ENCODE measurements around the gene ENTPD6. TPM values are rescaled to one million over a fixed set of nuclear protein-coding genes. Genes with fewer than 3 reads are reported as not detected.

ENTPD6 gene
- total RNA-seq, 1 donor, result 50.7 TPM

DNA sequence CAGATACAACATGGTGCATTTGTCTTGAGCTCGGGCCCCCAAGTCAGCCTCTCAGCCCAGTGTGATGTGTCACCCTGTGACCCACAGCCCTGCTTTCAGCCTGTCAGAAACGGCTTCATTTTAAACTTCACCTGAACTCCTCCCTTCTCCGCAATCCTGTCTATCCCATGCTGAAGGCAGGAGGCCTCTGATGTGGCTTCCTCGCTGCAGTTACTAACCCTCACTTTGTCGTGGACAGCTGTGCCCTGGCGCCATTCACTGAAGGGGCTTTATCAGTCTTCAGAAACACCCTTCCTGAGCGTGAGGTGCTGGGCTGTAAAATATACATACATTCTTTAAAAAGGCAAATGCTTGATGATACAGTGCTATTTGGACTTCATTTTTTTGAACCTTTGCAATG, 7.9 kb upstream of the ENTPD6 start:
- Histone ChIP-seq H3K4me2 (ENCODE audit: insufficient read depth, low read length) (no peak overlapping the region), H3K27ac (ENCODE audit: low read depth, low read length) (no peak overlapping the region), H3K27me3 (ENCODE audit: insufficient read depth, low read length) (peaks cover 45% of the 10 kb centered on the region), H3K9me3 (ENCODE audit: low read depth, low read length) (no peaks in the 10 kb centered on the region), H3K4me1 (ENCODE audit: insufficient read depth, low read length) (no peaks in the 10 kb centered on the region), H3K4me3 (ENCODE audit: insufficient read depth, low read length) (no peak overlapping the region), H2AFZ (ENCODE audit: low read length) (no peak overlapping the region), H3K79me2 (ENCODE audit: insufficient read depth, low read length) (no peaks in the 10 kb centered on the region), H3K36me3 (ENCODE audit: insufficient read depth, low read length) (no peaks in the 10 kb centered on the region), H4K20me1 (ENCODE audit: insufficient read depth, low read length) (no peaks in the 10 kb centered on the region)
- TF ChIP-seq, protein P1, sequence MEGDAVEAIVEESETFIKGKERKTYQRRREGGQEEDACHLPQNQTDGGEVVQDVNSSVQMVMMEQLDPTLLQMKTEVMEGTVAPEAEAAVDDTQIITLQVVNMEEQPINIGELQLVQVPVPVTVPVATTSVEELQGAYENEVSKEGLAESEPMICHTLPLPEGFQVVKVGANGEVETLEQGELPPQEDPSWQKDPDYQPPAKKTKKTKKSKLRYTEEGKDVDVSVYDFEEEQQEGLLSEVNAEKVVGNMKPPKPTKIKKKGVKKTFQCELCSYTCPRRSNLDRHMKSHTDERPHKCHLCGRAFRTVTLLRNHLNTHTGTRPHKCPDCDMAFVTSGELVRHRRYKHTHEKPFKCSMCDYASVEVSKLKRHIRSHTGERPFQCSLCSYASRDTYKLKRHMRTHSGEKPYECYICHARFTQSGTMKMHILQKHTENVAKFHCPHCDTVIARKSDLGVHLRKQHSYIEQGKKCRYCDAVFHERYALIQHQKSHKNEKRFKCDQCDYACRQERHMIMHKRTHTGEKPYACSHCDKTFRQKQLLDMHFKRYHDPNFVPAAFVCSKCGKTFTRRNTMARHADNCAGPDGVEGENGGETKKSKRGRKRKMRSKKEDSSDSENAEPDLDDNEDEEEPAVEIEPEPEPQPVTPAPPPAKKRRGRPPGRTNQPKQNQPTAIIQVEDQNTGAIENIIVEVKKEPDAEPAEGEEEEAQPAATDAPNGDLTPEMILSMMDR (IDR thresholded peaks at IDR 0.05; ENCODE audit: extremely low read depth, low read depth, low read length), result no peak
- no peak for DNase-seq (ENCODE audit: insufficient read length, low spot score, missing footprints)

DNA sequence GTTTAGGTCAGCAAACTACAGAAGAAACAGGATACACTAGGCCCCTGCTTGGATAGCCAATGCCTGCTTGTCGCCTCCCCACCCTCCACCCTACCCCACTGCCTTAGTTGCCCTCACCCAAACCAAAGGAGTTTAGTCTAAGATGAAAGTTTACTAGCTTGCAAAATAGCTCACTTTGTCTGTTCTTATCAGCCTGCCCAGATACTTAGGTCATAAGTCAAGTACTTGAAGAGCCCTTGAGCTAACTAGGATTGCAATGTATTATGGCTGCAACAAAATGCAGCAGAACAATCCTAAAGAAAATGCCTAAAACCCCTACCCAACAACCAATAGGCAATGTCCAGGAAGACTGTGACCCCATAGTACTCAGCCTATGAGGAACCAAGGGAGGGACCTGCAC, 7.3 kb upstream of the ENTPD6 start:
- no peak for DNase-seq (ENCODE audit: insufficient read length, low spot score, missing footprints)
- no peaks in the 10 kb centered on the region for H3K79me2 ChIP-seq (ENCODE audit: insufficient read depth, low read length)
- no peak overlapping the region for H2AFZ ChIP-seq (ENCODE audit: low read length)
- H4K20me1 ChIP-seq (ENCODE audit: insufficient read depth, low read length), result no peaks in the 10 kb centered on the region
- H3K27ac ChIP-seq (ENCODE audit: low read depth, low read length), result no peak overlapping the region
- TF ChIP-seq, protein P1 (IDR thresholded peaks at IDR 0.05; ENCODE audit: extremely low read depth, low read depth, low read length), result no peak
- H3K36me3 ChIP-seq (ENCODE audit: insufficient read depth, low read length), result no peaks in the 10 kb centered on the region
- H3K9me3 ChIP-seq (ENCODE audit: low read depth, low read length), result no peaks in the 10 kb centered on the region
- no peaks in the 10 kb centered on the region for H3K4me1 ChIP-seq (ENCODE audit: insufficient read depth, low read length)
- no peak overlapping the region for H3K4me3 ChIP-seq (ENCODE audit: insufficient read depth, low read length)
- H3K4me2 ChIP-seq (ENCODE audit: insufficient read depth, low read length), result no peak overlapping the region
- H3K27me3 ChIP-seq (ENCODE audit: insufficient read depth, low read length), result peaks cover 44% of the 10 kb centered on the region

DNA sequence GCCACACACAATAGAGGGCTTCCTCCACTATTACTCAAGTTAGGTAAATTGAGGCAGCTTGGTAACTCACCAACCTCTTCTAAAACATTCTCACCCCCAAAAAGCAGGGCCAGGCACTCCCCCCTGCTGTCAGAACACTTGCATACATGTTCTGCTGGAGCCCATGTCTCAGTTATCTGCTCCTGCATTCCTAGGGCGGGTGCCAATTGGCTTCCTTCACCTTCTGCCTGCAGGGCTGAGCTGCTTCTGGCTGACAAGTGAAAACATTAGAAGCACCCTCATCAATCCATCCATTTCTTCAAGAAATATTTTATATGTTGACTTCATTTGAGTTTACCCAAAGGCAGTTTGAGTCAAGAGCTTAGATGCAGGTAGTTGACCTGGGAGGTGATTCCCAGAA, 4.5 kb upstream of the ENTPD6 start:
- H3K27me3 ChIP-seq (ENCODE audit: insufficient read depth, low read length), result peaks cover 39% of the 10 kb centered on the region
- peaks cover 6% of the 10 kb centered on the region for H3K4me1 ChIP-seq (ENCODE audit: insufficient read depth, low read length)
- H3K36me3 ChIP-seq (ENCODE audit: insufficient read depth, low read length), result no peaks in the 10 kb centered on the region
- no peaks in the 10 kb centered on the region for H3K9me3 ChIP-seq (ENCODE audit: low read depth, low read length)
- H4K20me1 ChIP-seq (ENCODE audit: insufficient read depth, low read length), result no peaks in the 10 kb centered on the region
- no peak overlapping the region for H3K27ac ChIP-seq (ENCODE audit: low read depth, low read length)
- H3K79me2 ChIP-seq (ENCODE audit: insufficient read depth, low read length), result peaks cover 6% of the 10 kb centered on the region
- H2AFZ ChIP-seq (ENCODE audit: low read length), result no peak overlapping the region
- no peak for DNase-seq (ENCODE audit: insufficient read length, low spot score, missing footprints)
- H3K4me3 ChIP-seq (ENCODE audit: insufficient read depth, low read length), result no peak overlapping the region
- TF ChIP-seq, protein P1 (IDR thresholded peaks at IDR 0.05; ENCODE audit: extremely low read depth, low read depth, low read length), result no peak
- H3K4me2 ChIP-seq (ENCODE audit: insufficient read depth, low read length), result no peak overlapping the region

DNA sequence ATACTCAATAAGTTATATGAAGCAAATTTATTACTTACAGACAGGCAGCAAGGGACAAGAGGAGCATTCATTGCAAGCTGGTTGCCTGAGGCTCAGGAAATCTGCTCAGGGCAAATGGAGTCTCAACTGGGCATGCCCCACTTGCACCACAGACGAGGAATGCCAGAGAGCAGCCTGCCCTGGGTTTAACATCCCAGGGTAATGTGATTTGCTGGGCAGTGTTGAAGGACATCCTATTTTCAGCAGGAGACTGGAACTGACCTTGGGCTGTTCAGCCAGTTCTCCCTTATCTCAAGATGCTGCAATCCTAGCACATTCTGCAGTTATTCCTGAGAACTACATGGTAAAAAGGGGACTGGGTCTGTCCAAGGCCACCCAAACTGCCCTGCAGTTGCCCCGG, 3.8 kb upstream of the ENTPD6 start:
- Histone ChIP-seq H3K36me3 (ENCODE audit: insufficient read depth, low read length) (no peaks in the 10 kb centered on the region), H4K20me1 (ENCODE audit: insufficient read depth, low read length) (peaks cover 3% of the 10 kb centered on the region), H3K27me3 (ENCODE audit: insufficient read depth, low read length) (peaks cover 39% of the 10 kb centered on the region), H3K4me2 (ENCODE audit: insufficient read depth, low read length) (no peak overlapping the region), H3K4me3 (ENCODE audit: insufficient read depth, low read length) (no peak overlapping the region), H3K79me2 (ENCODE audit: insufficient read depth, low read length) (peaks cover 12% of the 10 kb centered on the region), H3K4me1 (ENCODE audit: insufficient read depth, low read length) (peaks cover 12% of the 10 kb centered on the region), H2AFZ (ENCODE audit: low read length) (peak overlapping the region; percentile 12), H3K27ac (ENCODE audit: low read depth, low read length) (no peak overlapping the region), H3K9me3 (ENCODE audit: low read depth, low read length) (no peaks in the 10 kb centered on the region)
- TF ChIP-seq, protein P1 (IDR thresholded peaks at IDR 0.05; ENCODE audit: extremely low read depth, low read depth, low read length), result no peak
- no peak for DNase-seq (ENCODE audit: insufficient read length, low spot score, missing footprints)

All from osteoblast (primary cell).